Tibial nerve (tissue), 4 donors: ENCODE data around the gene SNX30.

Experiments
- CTCF ChIP-seq, 5 experiments: fragments of 200-600 bp in 3 of 5; fragments of 450-650 bp in 2 of 5; sonication (generic) in 3 of 5; IDR thresholded peaks; one replicate each; pipeline ENCODE4 v1.5.1; 2016 to 2019; ENCODE audit warnings: antibody characterized with exemption in 5 of 5, mild to moderate bottlenecking in 3 of 5, moderate library complexity in 2 of 5
- EP300 ChIP-seq, 2 donors: sonication (generic); formaldehyde crosslinking; IDR thresholded peaks; one replicate each; pipeline ENCODE4 v1.6.1; 2017; ENCODE audit warnings: antibody characterized with exemption in 2 of 2, mild to moderate bottlenecking in 1 of 2

- TF ChIP-seq CTCF (IDR thresholded peaks at IDR 0.05), result no peak
- no peak for TF ChIP-seq EP300 (IDR thresholded peaks at IDR 0.05)
Observed at GRCh38 chr9:112757282-112757883, 6.8 kb downstream of the SNX30 start.
